ENCODE data around the gene VSIR. TPM values are rescaled to one million over a fixed set of nuclear protein-coding genes. Genes with fewer than 3 reads are reported as not detected.

VSIR gene
- 11.7 and 11.8 TPM in 2 replicates for total RNA-seq (2014; rRNA removed; shearing (Covaris generic); ENCODE audit: low replicate concordance)

GRCh38 chr10:71773221-71773971, at the start of gene VSIR:
VSIR (minus strand) TSS chr10:71773520; CDS start chr10:71773439, 81 bp downstream.
- peak; percentile 87 for DNase-seq (ENCODE audit: low read depth)
- in situ Hi-C loops (cut with HindIII; ENCODE audit: low pct_unique_long_range_greater_than_20kb, low sequenced_read_pairs): no loop called here

- DNase-seq (ENCODE audit: low read depth): no peak
These were observed 48.8 kb upstream of the VSIR start for GRCh38 chr10:71821909-71822763.

GRCh38 chr10:71820966-71821365, 47.6 kb upstream of the VSIR start:
- in situ Hi-C loops (cut with HindIII; ENCODE audit: low pct_unique_long_range_greater_than_20kb, low sequenced_read_pairs): no loop called here
- DNase-seq (ENCODE audit: low read depth): no peak

More at GRCh38 chr10:71821909-71822763, 48.8 kb upstream of the VSIR start:
- in situ Hi-C loops (cut with HindIII; ENCODE audit: low pct_unique_long_range_greater_than_20kb, low sequenced_read_pairs): no loop called here

- no peak for DNase-seq (ENCODE audit: low read depth)
- in situ Hi-C loops (cut with HindIII; ENCODE audit: low pct_unique_long_range_greater_than_20kb, low sequenced_read_pairs): no loop called here
These were observed 46.7 kb upstream of the VSIR start for GRCh38 chr10:71819985-71820384.

- no peak for DNase-seq (ENCODE audit: low read depth)
- in situ Hi-C loops (cut with HindIII; ENCODE audit: low pct_unique_long_range_greater_than_20kb, low sequenced_read_pairs): no loop called here
These were observed 46.1 kb upstream of the VSIR start for GRCh38 chr10:71819441-71819861.

GRCh38 chr10:71818674-71819260, 45.4 kb upstream of the VSIR start:
- no peak for DNase-seq (ENCODE audit: low read depth)
- in situ Hi-C loops (cut with HindIII; ENCODE audit: low pct_unique_long_range_greater_than_20kb, low sequenced_read_pairs): no loop called here

- no peak for DNase-seq (ENCODE audit: low read depth)
- in situ Hi-C loops (cut with HindIII; ENCODE audit: low pct_unique_long_range_greater_than_20kb, low sequenced_read_pairs): no loop called here
These were observed 44.7 kb upstream of the VSIR start for GRCh38 chr10:71817831-71818655.

- in situ Hi-C loops (cut with HindIII; ENCODE audit: low pct_unique_long_range_greater_than_20kb, low sequenced_read_pairs): no loop called here
- no peak for DNase-seq (ENCODE audit: low read depth)
These were observed 43.8 kb upstream of the VSIR start for GRCh38 chr10:71816936-71817618.

- in situ Hi-C loops (cut with HindIII; ENCODE audit: low pct_unique_long_range_greater_than_20kb, low sequenced_read_pairs): no loop called here
- DNase-seq (ENCODE audit: low read depth): no peak
These were observed 43.1 kb upstream of the VSIR start for GRCh38 chr10:71816421-71816851.

GRCh38 chr10:71815515-71816130, 42.3 kb upstream of the VSIR start:
- no peak for DNase-seq (ENCODE audit: low read depth)
- in situ Hi-C loops (cut with HindIII; ENCODE audit: low pct_unique_long_range_greater_than_20kb, low sequenced_read_pairs): no loop called here

- in situ Hi-C loops (cut with HindIII; ENCODE audit: low pct_unique_long_range_greater_than_20kb, low sequenced_read_pairs): no loop called here
- no peak for DNase-seq (ENCODE audit: low read depth)
These were observed 41.6 kb upstream of the VSIR start for GRCh38 chr10:71814922-71815411.

GRCh38 chr10:71812913-71813590, 39.7 kb upstream of the VSIR start:
- no peak for DNase-seq (ENCODE audit: low read depth)
- in situ Hi-C loops (cut with HindIII; ENCODE audit: low pct_unique_long_range_greater_than_20kb, low sequenced_read_pairs): no loop called here

GRCh38 chr10:71812016-71812912, 38.9 kb upstream of the VSIR start:
- in situ Hi-C loops (cut with HindIII; ENCODE audit: low pct_unique_long_range_greater_than_20kb, low sequenced_read_pairs): no loop called here
- peak; percentile 69 for DNase-seq (ENCODE audit: low read depth)

GRCh38 chr10:71811351-71811750, 38.0 kb upstream of the VSIR start:
- DNase-seq (ENCODE audit: low read depth): no peak
- in situ Hi-C loops (cut with HindIII; ENCODE audit: low pct_unique_long_range_greater_than_20kb, low sequenced_read_pairs): no loop called here

- DNase-seq (ENCODE audit: low read depth): no peak
- in situ Hi-C loops (cut with HindIII; ENCODE audit: low pct_unique_long_range_greater_than_20kb, low sequenced_read_pairs): no loop called here
These were observed 36.9 kb upstream of the VSIR start for GRCh38 chr10:71810048-71810750.

Measured in Caki2 (cell line).